Endothelial cell of umbilical vein (primary cell): ENCODE results near the gene SUPV3L1. TPM values are rescaled to one million over a fixed set of nuclear protein-coding genes. Genes with fewer than 3 reads are reported as not detected.

ENCODE experiments used
- BruUV-seq: library from RNA; stranded (reverse); fragments of 400-500 nt; replicated peaks from 2 replicates; lab custom pipeline; 2021; lab: Mats Ljungman, UMichigan
- CTCF ChIA-PET: fragments of 300-600, 350-600 bp; sonication (Branson Sonifier 250); formaldehyde crosslinking; loops from one replicate; lab custom pipeline; 2021; ENCODE audit warnings: antibody characterized with exemption, inconsistent platforms; lab: Charles Lee
- POLR2A ChIA-PET: fragments of 300-600, 350-600 bp; sonication (Branson Sonifier 250); formaldehyde crosslinking; loops from one replicate; lab custom pipeline; 2021; ENCODE audit warnings: antibody characterized with exemption, inconsistent platforms; lab: Charles Lee
- DNase-seq: peaks from one replicate; pipeline ENCODE4 v3.0.0-alpha.2; 2011; ENCODE audit warnings: low read depth, low spot score
- FAIRE-seq: peaks from 2 replicates; lab custom pipeline; 2011; peaks lifted over from hg19 to GRCh38; lab: Jason Lieb, UNC
- H2AFZ ChIP-seq: 2 replicates; pipeline ENCODE4 v1.6.0; 2012; ENCODE audit warnings: low read depth, low read length, control low read depth, inconsistent platforms
- H3K27ac ChIP-seq: 2 replicates; pipeline ENCODE4 v1.5.1; 2011; ENCODE audit warnings: low read depth, mild to moderate bottlenecking, control low read depth, low read length, moderate library complexity; ENCODE audit not compliant: insufficient read depth
- H3K27me3 ChIP-seq, 2 experiments: 2 replicates each; pipeline versions ENCODE4 v1.6.0 to v1.6.1; 2011; ENCODE audit warnings: low read length in 2 of 2, mixed read lengths in 1 of 2; ENCODE audit not compliant: control insufficient read depth in 2 of 2, insufficient read depth in 2 of 2
- H3K36me3 ChIP-seq, 2 experiments: 2 replicates in 1 of 2; 3 replicates in 1 of 2; pipeline ENCODE4 v1.5.1; 2011; ENCODE audit warnings: low read length in 2 of 2, mild to moderate bottlenecking in 1 of 2, moderate library complexity in 1 of 2; ENCODE audit not compliant: control insufficient read depth in 2 of 2, insufficient read depth in 2 of 2; ENCODE audit errors: extremely low read depth in 1 of 2
- H3K4me1 ChIP-seq: 3 replicates; pipeline ENCODE4 v1.5.1; 2011; ENCODE audit warnings: mild to moderate bottlenecking, low read length; ENCODE audit not compliant: control insufficient read depth, insufficient read depth; ENCODE audit errors: extremely low read depth
- H3K4me2 ChIP-seq: 2 replicates; pipeline ENCODE4 v1.6.1; 2011; ENCODE audit warnings: low read length, control low read depth, mixed read lengths; ENCODE audit not compliant: insufficient read depth
- H3K4me3 ChIP-seq, 3 experiments: fragments of 200-600 bp in 1 of 3; sonication (generic), shearing (Covaris generic) in 1 of 3; replicated peaks in 1 of 3; 2 replicates each; pipeline ENCODE4 v1.5.1; 2011 to 2016; ENCODE audit warnings: control low read depth in 3 of 3, low read length in 3 of 3, mild to moderate bottlenecking in 2 of 3, inconsistent platforms in 1 of 3, low read depth in 1 of 3, moderate library complexity in 1 of 3; ENCODE audit not compliant: insufficient read depth in 1 of 3
- H3K79me2 ChIP-seq: 2 replicates; pipeline ENCODE4 v1.6.0; 2012; ENCODE audit warnings: low read length, inconsistent platforms; ENCODE audit not compliant: control insufficient read depth, insufficient read depth
- H3K9ac ChIP-seq: replicated peaks from 2 replicates; pipeline ENCODE3; 2011; ENCODE audit warnings: low read length, control low read depth; ENCODE audit not compliant: insufficient read depth; ENCODE audit errors: extremely low read depth
- H3K9me1 ChIP-seq: replicated peaks from 3 replicates; pipeline ENCODE4 v1.6.0; 2011; ENCODE audit warnings: mild to moderate bottlenecking, low read length; ENCODE audit not compliant: control insufficient read depth, insufficient read depth; ENCODE audit errors: extremely low read depth
- H3K9me3 ChIP-seq: replicated peaks from 2 replicates; pipeline ENCODE4 v1.5.1; 2012; ENCODE audit warnings: low read length, inconsistent platforms; ENCODE audit not compliant: control insufficient read depth, insufficient read depth
- H4K20me1 ChIP-seq: replicated peaks from 2 replicates; pipeline ENCODE3; 2011; ENCODE audit warnings: mild to moderate bottlenecking, low read length; ENCODE audit not compliant: control insufficient read depth, insufficient read depth; ENCODE audit errors: extremely low read depth
- EZH2 ChIP-seq: IDR thresholded peaks from 2 replicates; pipeline ENCODE4 v1.6.1; 2012; ENCODE audit warnings: borderline replicate concordance, low read depth, mild to moderate bottlenecking, moderate library complexity, low read length, inconsistent platforms; ENCODE audit not compliant: severe bottlenecking
- FOS ChIP-seq: IDR thresholded peaks from 2 replicates; pipeline ENCODE4 v1.6.1; 2011; ENCODE audit warnings: mild to moderate bottlenecking, low read length, moderate library complexity, borderline replicate concordance; ENCODE audit not compliant: insufficient read depth
- GATA2 ChIP-seq: IDR thresholded peaks from 2 replicates; pipeline ENCODE4 v1.7.0; 2011; ENCODE audit warnings: low read depth, mild to moderate bottlenecking, moderate library complexity, mixed read lengths, low read length; ENCODE audit not compliant: insufficient read length, insufficient read depth
- JUN ChIP-seq: IDR thresholded peaks from 2 replicates; pipeline ENCODE4 v1.6.1; 2011; ENCODE audit warnings: borderline replicate concordance, low read depth; ENCODE audit not compliant: insufficient read length, insufficient read depth
- MYC ChIP-seq: IDR thresholded peaks from one replicate; pipeline ENCODE4 v1.6.1; 2011; ENCODE audit warnings: mild to moderate bottlenecking, low read depth, low read length
- POLR2A ChIP-seq: IDR thresholded peaks from 2 replicates; pipeline ENCODE4 v1.6.1; 2012; ENCODE audit warnings: low read depth, mild to moderate bottlenecking, control low read depth, low read length
- POLR2AphosphoS5 ChIP-seq: IDR thresholded peaks from 2 replicates; pipeline ENCODE4 v1.6.1; 2012; ENCODE audit warnings: low read depth, mild to moderate bottlenecking, control low read depth, low read length, moderate library complexity; ENCODE audit not compliant: insufficient read depth
- dilution Hi-C: fragments of 300-500 bp; cut with MboI; formaldehyde crosslinking; loops from one replicate; pipeline ENCODE4 v1.15.0; 2019; ENCODE audit warnings: low sequenced_read_pairs; ENCODE audit not compliant: extremely low pct_ligation_motif_present
- intact Hi-C: fragments of 100-400 bp; cut with micrococcal nuclease; formaldehyde crosslinking; loops from one replicate; pipeline ENCODE4 v1.10.0; 2022
- polyA plus RNA-seq, 4 experiments: library from polyadenylated mRNA; depleted of rRNA in 3 of 4; stranded (reverse) in 3 of 4; unstranded in 1 of 4; fragments of >200 nt; gene quantifications; 2 replicates each; pipeline versions ENCODE4 v1.2.1 to v1.2.3, GENCODE V29; 2011 to 2012; ENCODE audit warnings: missing spikeins in 1 of 4
- total RNA-seq: library from RNA; stranded (reverse); gene quantifications from 2 replicates; pipeline ENCODE4 v1.2.3, GENCODE V29; 2021
- TF ChIP-seq, protein P1 (sequence below): IDR thresholded peaks from 2 replicates; pipeline ENCODE4 v1.6.1; 2011; ENCODE audit not compliant: insufficient read depth, insufficient read length
- TF ChIP-seq, protein P2 (sequence below), 2 donors: IDR thresholded peaks; 1 replicate in 1 of 2; 2 replicates in 1 of 2; pipeline ENCODE4 v1.5.1; 2011; ENCODE audit warnings: low read length in 2 of 2, mild to moderate bottlenecking in 2 of 2, moderate library complexity in 2 of 2, control low read depth in 1 of 2, inconsistent platforms in 1 of 2, low read depth in 1 of 2; ENCODE audit not compliant: insufficient read depth in 1 of 2; ENCODE audit errors: extremely low read depth in 1 of 2

SUPV3L1 gene
- total and polyA plus RNA-seq, 2 donors (not counting 3 experiments of a cell fraction or from before 2014, with no cell fraction given), result 21.8 to 30.4 TPM

DNA sequence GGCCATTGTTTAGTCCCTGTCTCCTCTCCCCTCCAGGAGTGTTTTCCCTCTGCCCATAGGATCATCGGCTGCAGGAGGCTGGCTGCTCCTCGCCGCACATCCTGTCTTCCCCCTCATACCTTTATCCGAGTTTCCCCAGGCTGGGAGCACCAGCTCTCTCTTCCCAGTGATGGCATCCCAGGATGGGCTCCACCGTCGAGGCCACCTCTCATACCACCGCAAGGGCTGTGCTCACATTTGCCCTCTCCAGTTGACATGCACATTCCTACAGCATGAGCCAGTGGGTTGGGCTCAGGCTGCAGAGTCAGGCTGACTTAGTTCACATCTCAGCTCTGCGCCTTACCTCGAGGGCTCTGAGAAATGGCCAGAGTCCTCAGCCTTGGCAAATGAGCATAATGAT, 52.2 kb downstream of the SUPV3L1 start:
- Histone ChIP-seq H3K79me2 (no peaks in the 10 kb centered on the region), H3K4me2 (no peak overlapping the region), H3K36me3 (no peaks in the 10 kb centered on the region), H3K27ac (no peak overlapping the region), H2AFZ (no peak overlapping the region), H3K9me3 (no peaks in the 10 kb centered on the region), H4K20me1 (no peaks in the 10 kb centered on the region), H3K9ac (no peak overlapping the region), H3K4me1 (peaks cover 12% of the 10 kb centered on the region), H3K9me1 (no peaks in the 10 kb centered on the region), H3K27me3 (no peaks in the 10 kb centered on the region), H3K4me3 (no peak overlapping the region)
- no peak for TF ChIP-seq FOS
- no peak for TF ChIP-seq EZH2
- TF ChIP-seq, protein P1, sequence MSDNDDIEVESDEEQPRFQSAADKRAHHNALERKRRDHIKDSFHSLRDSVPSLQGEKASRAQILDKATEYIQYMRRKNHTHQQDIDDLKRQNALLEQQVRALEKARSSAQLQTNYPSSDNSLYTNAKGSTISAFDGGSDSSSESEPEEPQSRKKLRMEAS, result no peak
- no peak for TF ChIP-seq POLR2AphosphoS5
- no peak for TF ChIP-seq POLR2A
- TF ChIP-seq, protein P2, sequence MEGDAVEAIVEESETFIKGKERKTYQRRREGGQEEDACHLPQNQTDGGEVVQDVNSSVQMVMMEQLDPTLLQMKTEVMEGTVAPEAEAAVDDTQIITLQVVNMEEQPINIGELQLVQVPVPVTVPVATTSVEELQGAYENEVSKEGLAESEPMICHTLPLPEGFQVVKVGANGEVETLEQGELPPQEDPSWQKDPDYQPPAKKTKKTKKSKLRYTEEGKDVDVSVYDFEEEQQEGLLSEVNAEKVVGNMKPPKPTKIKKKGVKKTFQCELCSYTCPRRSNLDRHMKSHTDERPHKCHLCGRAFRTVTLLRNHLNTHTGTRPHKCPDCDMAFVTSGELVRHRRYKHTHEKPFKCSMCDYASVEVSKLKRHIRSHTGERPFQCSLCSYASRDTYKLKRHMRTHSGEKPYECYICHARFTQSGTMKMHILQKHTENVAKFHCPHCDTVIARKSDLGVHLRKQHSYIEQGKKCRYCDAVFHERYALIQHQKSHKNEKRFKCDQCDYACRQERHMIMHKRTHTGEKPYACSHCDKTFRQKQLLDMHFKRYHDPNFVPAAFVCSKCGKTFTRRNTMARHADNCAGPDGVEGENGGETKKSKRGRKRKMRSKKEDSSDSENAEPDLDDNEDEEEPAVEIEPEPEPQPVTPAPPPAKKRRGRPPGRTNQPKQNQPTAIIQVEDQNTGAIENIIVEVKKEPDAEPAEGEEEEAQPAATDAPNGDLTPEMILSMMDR (IDR thresholded peaks at IDR 0.05; ENCODE audit: extremely low read depth in 1 of 2, insufficient read depth in 1 of 2, low read depth in 1 of 2, low read length in 2 of 2), result no peak
- TF ChIP-seq JUN, result no peak
- TF ChIP-seq MYC, result no peak
- TF ChIP-seq GATA2, result no peak
- POLR2A ChIA-PET, result no interaction called here
- DNase-seq (no peak), FAIRE-seq (peak; percentile 82)
- intact Hi-C loops (loop anchor here (10.0 kb wide), 1 partner anchor 413 kb away; no protein-coding TSS in a partner anchor), dilution Hi-C loops (loop anchor here (25.0 kb wide), 1 partner anchor 155 kb away; no protein-coding TSS in a partner anchor)
- CTCF ChIA-PET, result interaction anchor here (1.2 to 6.4 kb wide), 5 partner anchors 160 to 227 kb away, joined by 3 to 103 read pairs (median 4); no protein-coding TSS in a partner anchor
- no TSS peak for BruUV-seq
